ENCODE measurements around the gene GNL2. TPM values are rescaled to one million over a fixed set of nuclear protein-coding genes. Genes with fewer than 3 reads are reported as not detected.
"Not testable (repeated sequence)": the region's sequence is repeated elsewhere in the genome, so short reads cannot be mapped to it uniquely, and the experiment has no call there.

The GNL2 gene
- total RNA-seq, 1 donor from 2014 or later = 61.1 TPM

GRCh38 chr1:37561133-37562132 is 34.3 kb downstream of the GNL2 start:
- Mint-ChIP-seq H3K27ac (no peak overlapping the region), H3K4me1 (peaks cover 14% of the 10 kb centered on the region), H3K9me3 (no peaks in the 10 kb centered on the region), H3K4me3 (no peak overlapping the region), H3K27me3 (ENCODE audit: low read depth) (no peaks in the 10 kb centered on the region), H3K36me3 (peaks cover 21% of the 10 kb centered on the region)
- TF ChIP-seq CTCF (IDR thresholded peaks at IDR 0.05; ENCODE audit: unreplicated experiment) = peak; percentile 17
- no peak for DNase-seq (ENCODE audit: low spot score in 2 of 2, unreplicated experiment in 2 of 2)

- peaks cover 17% of the 10 kb centered on the region for H3K4me1 Mint-ChIP-seq
- no peaks in the 10 kb centered on the region for H3K27me3 Mint-ChIP-seq (ENCODE audit: low read depth)
- peaks cover 16% of the 10 kb centered on the region for H3K36me3 Mint-ChIP-seq
- H3K4me3 Mint-ChIP-seq = no peak overlapping the region
- no peak for DNase-seq (ENCODE audit: low spot score in 2 of 2, unreplicated experiment in 2 of 2)
- no peaks in the 10 kb centered on the region for H3K9me3 Mint-ChIP-seq
- H3K27ac Mint-ChIP-seq = no peak overlapping the region
- no peak for TF ChIP-seq CTCF (IDR thresholded peaks at IDR 0.05; ENCODE audit: unreplicated experiment)
These were observed 35.2 kb downstream of the GNL2 start for GRCh38 chr1:37560401-37561132.

- H3K27ac Mint-ChIP-seq = peak overlapping the region; percentile 5
These were observed 35.8 kb downstream of the GNL2 start for GRCh38 chr1:37559957-37560379.

GRCh38 chr1:37559080-37559479 is 36.7 kb downstream of the GNL2 start:
- TF ChIP-seq CTCF (IDR thresholded peaks at IDR 0.05; ENCODE audit: unreplicated experiment) = no peak
- no peak for DNase-seq (ENCODE audit: low spot score in 2 of 2, unreplicated experiment in 2 of 2)
- Mint-ChIP-seq H3K4me3 (no peak overlapping the region), H3K27ac (no peak overlapping the region), H3K27me3 (ENCODE audit: low read depth) (no peaks in the 10 kb centered on the region), H3K9me3 (no peaks in the 10 kb centered on the region), H3K4me1 (peaks cover 19% of the 10 kb centered on the region), H3K36me3 (peaks cover 12% of the 10 kb centered on the region)

More at GRCh38 chr1:37559957-37560379, 35.8 kb downstream of the GNL2 start:
- H3K27me3 Mint-ChIP-seq (ENCODE audit: low read depth); DNase-seq (ENCODE audit: low spot score in 2 of 2, unreplicated experiment in 2 of 2); H3K4me3 Mint-ChIP-seq; H3K9me3 Mint-ChIP-seq: not testable (repeated sequence)
- peaks cover 17% of the 10 kb centered on the region for H3K4me1 Mint-ChIP-seq
- H3K36me3 Mint-ChIP-seq = peaks cover 12% of the 10 kb centered on the region

GRCh38 chr1:37558411-37558810 is 37.3 kb downstream of the GNL2 start:
- Mint-ChIP-seq H3K4me3 (no peak overlapping the region), H3K27ac (no peak overlapping the region), H3K27me3 (ENCODE audit: low read depth) (no peaks in the 10 kb centered on the region), H3K36me3 (peaks cover 12% of the 10 kb centered on the region), H3K9me3 (no peaks in the 10 kb centered on the region), H3K4me1 (peaks cover 21% of the 10 kb centered on the region)
- DNase-seq (ENCODE audit: low spot score in 2 of 2, unreplicated experiment in 2 of 2) = no peak
- no peak for TF ChIP-seq CTCF (IDR thresholded peaks at IDR 0.05; ENCODE audit: unreplicated experiment)

- peaks cover 12% of the 10 kb centered on the region for H3K36me3 Mint-ChIP-seq
- peak overlapping the region; percentile 79 for H3K4me3 Mint-ChIP-seq
- no peak for TF ChIP-seq CTCF (IDR thresholded peaks at IDR 0.05; ENCODE audit: unreplicated experiment)
- no peaks in the 10 kb centered on the region for H3K27me3 Mint-ChIP-seq (ENCODE audit: low read depth)
- DNase-seq (ENCODE audit: low spot score in 2 of 2, unreplicated experiment in 2 of 2) = no peak
- peak overlapping the region; percentile 89 for H3K27ac Mint-ChIP-seq
- H3K4me1 Mint-ChIP-seq = peaks cover 30% of the 10 kb centered on the region
- no peaks in the 10 kb centered on the region for H3K9me3 Mint-ChIP-seq
These were observed 38.3 kb downstream of the GNL2 start for GRCh38 chr1:37557402-37557801.
